Measurements from ENCODE around the gene PIK3CB.

DNA sequence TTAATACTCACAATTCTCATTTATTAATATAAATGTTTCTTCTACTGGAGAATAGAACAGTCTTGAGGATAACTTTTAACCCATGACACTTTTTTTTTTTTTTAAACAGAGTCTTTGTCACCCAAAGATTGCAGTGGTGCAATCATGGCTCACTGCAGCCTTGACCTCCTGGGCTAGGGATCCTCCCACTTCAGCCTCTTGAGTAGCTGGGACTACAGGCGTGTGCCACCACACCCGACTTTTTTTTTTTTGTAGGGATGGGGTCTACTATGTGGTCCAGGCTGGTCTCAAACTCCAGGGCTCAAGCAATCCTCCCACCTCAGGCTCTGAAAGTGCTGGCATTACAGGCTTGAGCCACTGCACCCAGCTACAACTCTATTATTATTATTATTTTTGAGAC lies 34.5 kb downstream of the PIK3CB start:
- no peak for TF ChIP-seq EZH2 (IDR thresholded peaks at IDR 0.05; ENCODE audit: low read length, unreplicated experiment)
- TF ChIP-seq, protein P1, sequence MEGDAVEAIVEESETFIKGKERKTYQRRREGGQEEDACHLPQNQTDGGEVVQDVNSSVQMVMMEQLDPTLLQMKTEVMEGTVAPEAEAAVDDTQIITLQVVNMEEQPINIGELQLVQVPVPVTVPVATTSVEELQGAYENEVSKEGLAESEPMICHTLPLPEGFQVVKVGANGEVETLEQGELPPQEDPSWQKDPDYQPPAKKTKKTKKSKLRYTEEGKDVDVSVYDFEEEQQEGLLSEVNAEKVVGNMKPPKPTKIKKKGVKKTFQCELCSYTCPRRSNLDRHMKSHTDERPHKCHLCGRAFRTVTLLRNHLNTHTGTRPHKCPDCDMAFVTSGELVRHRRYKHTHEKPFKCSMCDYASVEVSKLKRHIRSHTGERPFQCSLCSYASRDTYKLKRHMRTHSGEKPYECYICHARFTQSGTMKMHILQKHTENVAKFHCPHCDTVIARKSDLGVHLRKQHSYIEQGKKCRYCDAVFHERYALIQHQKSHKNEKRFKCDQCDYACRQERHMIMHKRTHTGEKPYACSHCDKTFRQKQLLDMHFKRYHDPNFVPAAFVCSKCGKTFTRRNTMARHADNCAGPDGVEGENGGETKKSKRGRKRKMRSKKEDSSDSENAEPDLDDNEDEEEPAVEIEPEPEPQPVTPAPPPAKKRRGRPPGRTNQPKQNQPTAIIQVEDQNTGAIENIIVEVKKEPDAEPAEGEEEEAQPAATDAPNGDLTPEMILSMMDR (conservative IDR thresholded peaks at IDR 0.05; ENCODE audit: low read depth, low read length) = no peak

Data from PC-3 (cell line).